Vagina (tissue), 2 donors: ENCODE measurements around the gene KIAA0825.

Experiments used
- CTCF ChIP-seq, 3 experiments: fragments of 450-650 bp in 2 of 3; fragments of 200-600 bp in 1 of 3; sonication (generic) in 1 of 3; IDR thresholded peaks; one replicate each; pipeline ENCODE4 v1.5.1; 2017 to 2019; ENCODE audit warnings: antibody characterized with exemption in 3 of 3, mild to moderate bottlenecking in 2 of 3, moderate library complexity in 2 of 3
- POLR2A ChIP-seq, 2 donors: fragments of 450-650 bp; IDR thresholded peaks; one replicate each; pipeline ENCODE4 v1.6.1; 2017; ENCODE audit warnings: antibody characterized with exemption in 2 of 2, mild to moderate bottlenecking in 2 of 2, moderate library complexity in 2 of 2

- TF ChIP-seq CTCF (IDR thresholded peaks at IDR 0.05) (no peak), POLR2A (IDR thresholded peaks at IDR 0.05) (no peak)
Observed at GRCh38 chr5:94223235-94223634, 395.2 kb downstream of the KIAA0825 start.
